GM19099 (cell line): ENCODE results near the gene SIN3B.

Source experiments
- POLR2A ChIP-seq: IDR thresholded peaks from 3 replicates; pipeline ENCODE4 v1.6.1; 2011; ENCODE audit warnings: low read depth; ENCODE audit not compliant: insufficient read length; ENCODE audit errors: extremely low read depth

Gene SIN3B

DNA sequence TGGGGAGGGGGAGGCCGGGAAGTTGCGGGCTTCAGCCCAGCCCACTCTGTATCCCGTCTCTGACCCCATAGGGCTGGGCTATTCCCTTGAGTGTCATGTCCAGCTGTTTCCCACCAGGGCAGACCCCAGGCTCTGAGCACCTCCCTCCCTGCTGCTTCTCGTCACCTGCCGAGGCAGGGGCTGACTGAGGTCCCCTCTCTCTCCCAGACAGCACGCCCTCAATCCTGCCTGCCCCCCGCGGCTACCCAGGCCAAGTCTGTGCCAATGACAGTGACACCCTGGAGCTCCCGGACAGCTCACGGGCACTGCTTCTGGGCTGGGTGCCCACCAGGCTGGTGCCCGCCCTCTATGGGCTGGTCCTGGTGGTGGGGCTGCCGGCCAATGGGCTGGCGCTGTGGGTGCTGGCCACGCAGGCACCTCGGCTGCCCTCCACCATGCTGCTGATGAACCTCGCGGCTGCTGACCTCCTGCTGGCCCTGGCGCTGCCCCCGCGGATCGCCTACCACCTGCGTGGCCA lies 60.2 kb downstream of the SIN3B start:
- no peak for TF ChIP-seq POLR2A

- TF ChIP-seq POLR2A = no peak
Measured at GRCh38 chr19:16889883-16890460, 60.8 kb downstream of the SIN3B start.

DNA sequence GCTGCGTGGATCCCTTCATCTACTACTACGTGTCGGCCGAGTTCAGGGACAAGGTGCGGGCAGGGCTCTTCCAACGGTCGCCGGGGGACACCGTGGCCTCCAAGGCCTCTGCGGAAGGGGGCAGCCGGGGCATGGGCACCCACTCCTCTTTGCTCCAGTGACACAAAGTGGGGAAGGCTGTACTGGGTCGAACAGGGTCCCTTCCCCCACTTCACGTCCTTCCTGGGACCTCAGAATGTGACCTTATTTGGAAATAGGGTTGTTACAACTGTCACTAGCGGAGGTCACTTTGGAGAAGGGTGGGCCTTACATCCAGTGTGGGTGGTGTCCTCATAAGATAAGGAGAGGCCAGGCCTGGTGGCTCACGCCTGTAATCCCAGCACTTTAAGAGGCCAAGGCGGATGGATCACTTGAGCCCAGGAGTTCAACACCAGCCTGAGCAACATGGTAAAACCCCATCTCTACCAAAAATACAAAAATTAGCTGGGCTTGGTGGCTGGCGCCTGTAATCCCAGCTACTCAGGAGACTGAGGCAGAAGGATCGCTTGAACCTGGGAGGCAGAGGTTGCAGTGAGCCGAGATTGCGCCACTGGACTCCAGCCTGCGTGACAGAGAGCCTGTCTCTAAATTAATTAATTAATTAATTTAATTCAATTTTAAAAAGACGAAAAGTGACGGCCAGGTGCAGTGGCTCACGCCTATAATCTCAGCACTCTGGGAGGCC lies 61.4 kb downstream of the SIN3B start:
- TF ChIP-seq POLR2A = no peak

- no peak for TF ChIP-seq POLR2A
Measured at GRCh38 chr19:16891696-16892382, 62.6 kb downstream of the SIN3B start.

- no peak for TF ChIP-seq POLR2A
Measured at GRCh38 chr19:16892436-16892835, 63.2 kb downstream of the SIN3B start.

DNA sequence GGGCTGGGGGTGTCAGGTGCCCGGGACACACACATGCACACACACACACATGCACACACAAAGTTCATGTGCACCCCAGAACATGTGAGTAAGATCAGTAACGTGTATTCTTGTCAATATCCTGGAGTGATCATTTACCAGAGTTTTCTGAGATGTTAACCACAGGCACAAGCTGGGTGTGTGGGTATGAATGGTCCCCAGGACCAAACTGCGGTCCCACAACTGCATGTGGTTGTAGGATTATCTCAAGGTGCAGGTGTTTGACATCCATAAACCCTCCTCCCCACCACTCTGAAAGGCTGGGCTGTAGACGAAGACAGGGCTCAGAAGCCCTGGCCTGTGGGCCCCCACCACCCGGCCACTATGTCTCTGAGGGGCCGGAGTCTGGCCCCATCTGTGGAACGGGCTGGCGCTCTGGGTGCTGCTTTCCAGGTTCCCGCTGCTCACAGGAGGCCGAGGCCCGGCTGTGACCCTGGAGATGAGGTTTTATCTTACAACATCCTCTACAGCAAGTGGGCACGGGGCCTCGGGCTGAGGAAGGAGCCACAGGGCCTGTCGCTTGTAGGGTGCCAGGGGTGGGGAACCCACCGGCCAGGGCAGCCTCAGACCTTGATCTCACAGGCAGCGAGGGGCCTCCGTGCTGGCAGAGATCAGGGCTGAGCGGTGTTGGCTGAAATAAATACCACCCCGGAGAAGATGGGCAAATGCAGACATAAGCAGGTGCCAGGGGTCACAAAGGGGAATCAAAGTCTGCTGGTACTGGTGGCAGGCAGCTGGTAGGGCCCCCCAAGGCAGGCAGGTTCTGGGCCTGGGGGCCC lies 63.9 kb downstream of the SIN3B start:
- TF ChIP-seq POLR2A = no peak

GRCh38 chr19:16893686-16893989 lies 64.4 kb downstream of the SIN3B start:
- peak; percentile 21 for TF ChIP-seq POLR2A

GRCh38 chr19:16894080-16894479 lies 64.9 kb downstream of the SIN3B start:
- TF ChIP-seq POLR2A = no peak

DNA sequence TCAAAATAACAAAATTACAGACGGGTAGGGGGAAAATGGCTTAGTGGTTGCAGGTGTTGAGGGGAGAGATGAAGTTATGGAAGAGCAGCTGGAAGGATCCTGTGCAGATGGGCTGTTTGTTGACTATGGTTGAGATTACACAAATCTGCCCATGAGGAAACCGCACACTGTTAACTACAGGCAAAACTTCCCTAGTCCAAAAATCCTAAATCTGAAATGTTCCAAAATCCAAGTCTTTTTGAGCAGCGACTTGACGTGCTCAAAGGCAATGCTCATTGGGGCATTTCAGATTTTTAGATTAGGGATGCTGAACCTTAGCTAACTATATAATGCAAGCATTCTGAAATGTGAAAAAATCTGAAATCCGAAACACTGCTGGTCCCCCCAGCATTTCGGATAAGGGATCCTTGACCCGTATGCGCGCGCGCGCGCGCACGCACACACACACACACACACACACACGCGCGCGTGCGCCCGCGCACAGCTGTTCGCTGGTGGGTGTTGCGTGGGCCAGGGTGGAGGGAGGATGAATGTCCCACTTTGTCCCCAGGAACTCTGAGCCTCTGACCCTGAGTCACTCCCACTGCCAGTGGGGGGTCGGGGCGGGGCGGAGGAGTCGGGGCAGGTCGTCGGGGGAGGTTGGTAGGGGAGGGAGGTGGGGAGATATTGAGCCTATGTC lies 66.4 kb downstream of the SIN3B start:
- no peak for TF ChIP-seq POLR2A

- TF ChIP-seq POLR2A = no peak
Measured at GRCh38 chr19:16896146-16897028, 67.2 kb downstream of the SIN3B start.

DNA sequence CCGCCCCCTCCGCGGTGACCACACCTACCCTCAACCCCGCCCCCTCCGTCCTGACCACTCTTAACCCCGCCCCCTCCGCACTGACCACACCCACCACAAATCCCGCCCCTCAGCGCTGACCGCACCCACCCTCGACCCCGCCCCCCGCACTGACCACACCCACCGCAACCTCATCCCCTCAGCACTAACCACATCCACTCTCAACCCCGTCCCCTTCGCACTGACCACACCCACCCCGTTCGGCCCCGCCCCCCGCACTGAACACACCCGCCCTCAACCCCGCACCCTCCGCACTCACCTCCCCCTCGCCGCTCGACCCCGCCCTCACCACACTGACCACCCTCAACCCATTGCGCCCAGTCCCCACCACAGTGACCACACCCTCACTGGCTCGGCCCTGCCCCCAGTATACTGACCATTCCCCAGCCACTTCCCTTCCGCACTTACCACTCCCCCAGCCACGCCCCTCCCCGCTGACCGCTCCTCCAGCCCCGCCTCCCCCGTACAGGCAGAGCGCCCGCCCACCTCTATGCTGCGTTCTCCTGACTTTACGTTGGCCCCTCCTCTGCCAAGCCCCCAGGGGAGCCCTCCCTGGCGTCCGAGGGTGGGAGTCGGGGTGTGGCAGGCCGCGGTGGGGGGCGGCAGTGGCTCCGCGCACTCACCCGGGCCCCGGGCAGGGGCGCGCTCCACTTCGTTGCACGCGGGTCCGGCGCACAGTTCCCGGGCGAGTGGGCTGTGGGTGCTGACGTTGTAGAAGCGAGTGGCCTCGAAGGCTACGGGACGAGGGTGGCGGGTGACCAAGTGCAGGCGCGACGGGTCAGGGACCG lies 68.0 kb downstream of the SIN3B start:
- TF ChIP-seq POLR2A = peak; percentile 35

- TF ChIP-seq POLR2A = peak; percentile 5
Measured at GRCh38 chr19:16897856-16898161, 68.6 kb downstream of the SIN3B start.

DNA sequence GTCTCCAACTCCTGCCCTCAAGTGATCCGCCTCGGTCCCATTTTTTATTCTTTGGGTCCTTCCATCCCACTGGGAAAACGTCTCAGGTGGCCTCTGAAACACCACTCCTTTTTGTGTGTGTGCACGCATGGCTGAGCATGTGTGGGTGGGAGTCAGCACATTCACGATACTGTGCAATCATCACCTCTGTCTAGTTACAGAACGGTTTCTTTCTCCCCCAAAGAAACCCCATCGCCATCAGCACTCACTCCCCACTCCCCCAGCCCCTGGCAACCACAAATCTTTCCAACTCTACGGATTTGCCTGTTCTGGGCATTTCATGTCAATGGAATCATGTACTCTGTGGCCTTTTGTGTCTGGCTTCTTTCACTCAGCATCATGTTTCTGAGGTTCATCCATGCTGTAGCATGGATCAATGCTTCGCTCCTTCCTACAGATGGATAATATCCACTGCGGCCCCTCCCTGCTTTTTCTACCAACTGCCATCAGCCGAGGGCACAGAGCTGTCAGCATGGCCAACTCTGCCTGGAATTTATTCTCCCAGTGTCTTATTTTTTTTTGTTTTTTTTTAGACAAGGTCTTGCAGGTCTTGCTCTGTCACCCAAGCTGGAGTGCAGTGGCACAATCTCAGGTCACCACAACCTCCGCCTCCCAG lies 69.3 kb downstream of the SIN3B start:
- TF ChIP-seq POLR2A = no peak
